Measurements from ENCODE around the gene GZMM. TPM values are rescaled to one million over a fixed set of nuclear protein-coding genes. Genes with fewer than 3 reads are reported as not detected.

Gene GZMM
- total RNA-seq (1 to 10 TPM in 1 of 2 donors, under 1 TPM in 1; 0.74 to 2.6 TPM), polyA plus RNA-seq (1 to 10 TPM; 2.4 to 3.0 TPM)
- long read RNA-seq, donor 1, result 0 reads
- long read RNA-seq, donor 2, result 0 reads
- long read RNA-seq, donor 3, result 0 reads
- long read RNA-seq, donor 4, result 0 reads
- long read RNA-seq, donor 5, partial matches to known transcripts, result 0 of 1 reads
- long read RNA-seq, donor 5, other reads (novel, unspliced or antisense), result 0 of 1 reads

DNA sequence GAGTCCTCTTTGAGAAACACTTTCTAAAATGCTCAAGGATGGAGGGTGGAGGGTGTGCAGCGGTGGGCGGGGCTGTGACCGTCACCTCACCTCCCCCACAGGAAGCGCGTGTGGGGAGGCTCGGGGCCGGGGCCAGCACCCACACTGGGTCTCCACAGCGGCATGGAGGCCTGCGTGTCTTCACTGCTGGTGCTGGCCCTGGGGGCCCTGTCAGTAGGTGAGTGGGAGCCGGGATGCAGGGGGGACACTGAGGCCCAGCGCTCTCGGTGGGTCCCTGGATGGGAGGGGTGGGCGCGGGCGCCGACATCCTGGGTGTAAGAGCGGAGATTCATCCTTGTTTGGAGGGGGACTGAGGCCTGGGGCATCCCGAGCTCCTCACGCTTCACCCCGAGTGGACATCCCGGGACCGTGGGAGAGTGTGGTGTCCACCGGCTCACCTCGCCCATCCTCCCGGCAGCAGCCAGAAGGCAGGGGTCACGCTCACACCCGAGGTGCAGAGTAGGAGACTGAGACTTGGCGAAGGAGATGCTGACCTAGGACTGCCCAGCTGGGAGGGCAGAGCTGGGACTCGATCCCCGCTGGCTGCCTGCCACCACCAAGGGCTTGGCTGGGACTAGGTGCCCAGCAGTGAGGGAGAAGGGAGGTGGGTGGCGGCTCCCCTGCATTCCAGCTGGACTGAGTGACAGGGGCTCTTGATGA, at the start of gene GZMM:
TSS of gene GZMM (plus strand) at position 144 of the 699 bp plus-strand sequence. CDS start at position 163, 19 bp downstream.
- ATAC-seq (ENCODE audit: insufficient read depth, low FRiP score) (no peak), DNase-seq (no peak)
- Histone ChIP-seq H3K9ac (ENCODE audit: insufficient read depth in 1 of 2, low read length in 2 of 2) (no peak within 1 kb of the TSS), H3K4me1 (ENCODE audit: control insufficient read depth in 5 of 5, insufficient read depth in 5 of 5, low read length in 5 of 5) (peaks cover 0 to 7% (median 0%) of the 10 kb centered on the region in 5 donors), H3K27me3 (ENCODE audit: control insufficient read depth in 3 of 3, insufficient read depth in 3 of 3, low read length in 2 of 3) (no peaks in the 10 kb centered on the region), H3K36me3 (ENCODE audit: control insufficient read depth in 4 of 4, insufficient read depth in 4 of 4, low read length in 4 of 4) (peaks cover 0 to 28% (median 5%) of the 10 kb centered on the region in 4 donors), H3K27ac (ENCODE audit: low read depth in 1 of 2, low read length in 1 of 2) (no peak within 1 kb of the TSS), H3K9me3 (ENCODE audit: control insufficient read depth in 4 of 4, insufficient read depth in 3 of 4, low read length in 3 of 4) (no peaks in the 10 kb centered on the region), H3K4me3 (no peak within 1 kb of the TSS)
- 56 to 59% methylated on average over 26 to 31 of the region's 31 CpGs for WGBS, 2 donors
- TF ChIP-seq, protein P1, sequence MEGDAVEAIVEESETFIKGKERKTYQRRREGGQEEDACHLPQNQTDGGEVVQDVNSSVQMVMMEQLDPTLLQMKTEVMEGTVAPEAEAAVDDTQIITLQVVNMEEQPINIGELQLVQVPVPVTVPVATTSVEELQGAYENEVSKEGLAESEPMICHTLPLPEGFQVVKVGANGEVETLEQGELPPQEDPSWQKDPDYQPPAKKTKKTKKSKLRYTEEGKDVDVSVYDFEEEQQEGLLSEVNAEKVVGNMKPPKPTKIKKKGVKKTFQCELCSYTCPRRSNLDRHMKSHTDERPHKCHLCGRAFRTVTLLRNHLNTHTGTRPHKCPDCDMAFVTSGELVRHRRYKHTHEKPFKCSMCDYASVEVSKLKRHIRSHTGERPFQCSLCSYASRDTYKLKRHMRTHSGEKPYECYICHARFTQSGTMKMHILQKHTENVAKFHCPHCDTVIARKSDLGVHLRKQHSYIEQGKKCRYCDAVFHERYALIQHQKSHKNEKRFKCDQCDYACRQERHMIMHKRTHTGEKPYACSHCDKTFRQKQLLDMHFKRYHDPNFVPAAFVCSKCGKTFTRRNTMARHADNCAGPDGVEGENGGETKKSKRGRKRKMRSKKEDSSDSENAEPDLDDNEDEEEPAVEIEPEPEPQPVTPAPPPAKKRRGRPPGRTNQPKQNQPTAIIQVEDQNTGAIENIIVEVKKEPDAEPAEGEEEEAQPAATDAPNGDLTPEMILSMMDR (IDR thresholded peaks at IDR 0.05; ENCODE audit: control extremely low read depth, extremely low read depth), result no peak

DNA sequence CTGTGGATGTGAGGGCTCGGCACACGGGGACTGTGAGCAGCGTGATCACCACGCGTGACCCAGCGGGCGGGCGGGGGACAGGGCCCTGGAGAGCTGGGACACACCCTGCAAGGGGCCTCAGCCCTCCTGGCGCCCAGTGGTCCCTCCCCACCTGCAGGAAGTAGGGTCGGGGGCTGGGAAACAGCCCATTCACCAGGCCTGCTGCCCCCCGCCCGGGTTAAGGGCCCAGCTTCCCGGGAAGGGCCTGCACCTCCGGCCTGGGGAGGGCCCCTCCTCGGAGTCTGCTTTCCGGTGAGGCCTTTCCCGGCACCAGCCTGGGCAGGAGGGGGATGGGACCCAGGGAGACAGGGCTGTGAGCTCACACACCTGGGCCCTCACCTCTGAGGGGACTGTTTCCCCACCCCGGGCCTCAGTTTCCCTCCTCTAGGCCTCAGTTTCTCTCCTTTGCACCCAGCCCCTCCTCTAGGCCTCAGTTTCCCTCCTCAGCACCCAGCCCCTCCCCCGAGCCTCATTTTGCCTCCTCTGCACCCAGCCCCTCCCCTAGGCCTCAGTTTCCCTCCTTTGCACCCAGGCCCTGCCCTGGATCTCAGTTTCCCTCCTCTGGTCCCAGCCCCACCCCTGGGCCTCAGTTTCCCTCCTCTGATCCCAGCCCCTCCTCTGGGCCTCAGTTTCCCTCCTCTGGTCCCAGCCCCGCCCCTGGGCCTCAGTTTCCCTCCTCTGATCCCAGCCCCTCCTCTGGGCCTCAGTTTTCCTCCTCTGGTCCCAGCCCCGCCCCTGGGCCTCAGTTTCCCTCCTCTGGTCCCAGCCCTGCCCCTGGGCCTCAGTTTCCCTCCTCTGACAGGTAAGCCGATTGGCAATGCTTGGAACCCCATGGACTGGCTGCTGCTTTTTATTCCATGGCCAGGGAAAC, 49.4 kb upstream of the GZMM start:
- ATAC-seq (ENCODE audit: insufficient read depth, low FRiP score) (no peak), DNase-seq (peak in 2 of 3 donors; percentile 28 to 47)
- Histone ChIP-seq H3K4me3 (no peak overlapping the region), H3K27me3 (ENCODE audit: control insufficient read depth in 3 of 3, insufficient read depth in 3 of 3, low read length in 2 of 3) (peaks cover 0 to 23% (median 10%) of the 10 kb centered on the region in 3 donors), H3K36me3 (ENCODE audit: control insufficient read depth in 4 of 4, insufficient read depth in 4 of 4, low read length in 4 of 4) (no peaks in the 10 kb centered on the region), H3K9ac (ENCODE audit: insufficient read depth in 1 of 2, low read length in 2 of 2) (no peak overlapping the region), H3K27ac (ENCODE audit: low read depth in 1 of 2, low read length in 1 of 2) (no peak overlapping the region), H3K9me3 (ENCODE audit: control insufficient read depth in 4 of 4, insufficient read depth in 3 of 4, low read length in 3 of 4) (peaks cover 0 to 3% (median 0%) of the 10 kb centered on the region in 4 donors), H3K4me1 (ENCODE audit: control insufficient read depth in 5 of 5, insufficient read depth in 5 of 5, low read length in 5 of 5) (peaks cover 0 to 11% (median 0%) of the 10 kb centered on the region in 5 donors)
- 43 to 47% methylated on average over 21 to 22 of the region's 22 CpGs for WGBS, 2 donors
- TF ChIP-seq, protein P1 (IDR thresholded peaks at IDR 0.05; ENCODE audit: control extremely low read depth, extremely low read depth), result no peak

DNA sequence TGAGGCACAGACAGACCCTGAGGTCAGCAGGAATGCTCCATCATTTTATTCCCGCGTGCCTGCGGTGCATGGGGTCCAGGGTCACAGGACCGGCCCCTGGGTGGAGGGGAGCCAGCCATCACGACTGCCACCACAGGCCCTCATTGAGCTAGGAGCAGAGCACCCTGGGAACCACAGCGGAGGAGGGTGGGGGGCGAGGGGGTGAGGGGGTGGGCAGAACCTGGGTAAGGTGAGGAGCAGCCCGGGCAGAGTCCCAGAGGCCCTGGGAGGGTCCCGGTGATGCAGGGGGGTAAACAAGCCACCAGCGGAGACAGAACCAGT, 48.8 kb upstream of the GZMM start:
- TF ChIP-seq, protein P1 (IDR thresholded peaks at IDR 0.05; ENCODE audit: control extremely low read depth, extremely low read depth), result no peak
- no peak for DNase-seq
- Histone ChIP-seq H3K27ac (ENCODE audit: low read depth in 1 of 2, low read length in 1 of 2) (no peak overlapping the region), H3K4me1 (ENCODE audit: control insufficient read depth in 5 of 5, insufficient read depth in 5 of 5, low read length in 5 of 5) (peaks cover 0 to 7% (median 0%) of the 10 kb centered on the region in 5 donors), H3K36me3 (ENCODE audit: control insufficient read depth in 4 of 4, insufficient read depth in 4 of 4, low read length in 4 of 4) (no peaks in the 10 kb centered on the region), H3K9me3 (ENCODE audit: control insufficient read depth in 4 of 4, insufficient read depth in 3 of 4, low read length in 3 of 4) (peaks cover 0 to 3% (median 0%) of the 10 kb centered on the region in 4 donors), H3K27me3 (ENCODE audit: control insufficient read depth in 3 of 3, insufficient read depth in 3 of 3, low read length in 2 of 3) (peaks cover 0 to 28% (median 12%) of the 10 kb centered on the region in 3 donors), H3K9ac (ENCODE audit: insufficient read depth in 1 of 2, low read length in 2 of 2) (no peak overlapping the region), H3K4me3 (no peak overlapping the region)
- 55 to 66% methylated on average over 10 of the region's 10 CpGs for WGBS, 2 donors
- no peak for ATAC-seq (ENCODE audit: insufficient read depth, low FRiP score)

All from lung (tissue), 16 donors.